ENCODE data around the gene CHRNA1. TPM values are rescaled to one million over a fixed set of nuclear protein-coding genes. Genes with fewer than 3 reads are reported as not detected.

CHRNA1 gene
- total RNA-seq, 1 experiment from 2014 or later: not detected

DNA sequence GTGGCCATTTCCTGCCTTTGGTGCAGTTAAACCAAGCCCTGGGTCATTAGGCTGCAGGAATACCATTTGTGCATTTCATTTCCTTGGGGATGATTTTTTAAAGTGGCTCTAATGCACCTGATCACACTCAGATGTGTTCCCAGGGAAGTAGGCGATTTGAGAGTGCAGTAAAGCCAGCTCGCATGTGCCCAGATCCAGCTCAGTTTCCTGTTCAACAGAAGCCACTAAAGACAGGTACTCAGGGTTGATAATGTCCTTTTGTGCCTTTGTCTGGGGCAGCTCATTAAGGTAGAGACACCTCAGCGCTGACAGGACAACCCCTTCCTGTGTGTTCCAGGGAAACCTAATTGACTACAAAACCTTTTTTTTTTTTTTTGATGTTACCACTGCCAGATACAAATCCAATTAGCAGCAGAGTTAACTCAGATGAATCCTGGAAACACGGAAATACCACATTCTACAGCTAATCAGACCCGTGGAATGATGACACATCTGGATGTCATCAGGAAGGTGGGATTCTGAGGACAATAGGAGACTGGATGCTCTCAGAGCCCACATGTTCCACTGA, 15.2 kb upstream of the CHRNA1 start:
- Mint-ChIP-seq H3K9me3 (ENCODE audit: unreplicated experiment) (no peaks in the 10 kb centered on the region), H3K27me3 (ENCODE audit: insufficient read depth, unreplicated experiment) (peaks cover 4% of the 10 kb centered on the region), H3K27ac (ENCODE audit: unreplicated experiment) (no peak overlapping the region), H3K36me3 (ENCODE audit: insufficient read depth, unreplicated experiment) (no peaks in the 10 kb centered on the region), H3K4me3 (ENCODE audit: unreplicated experiment) (no peak overlapping the region), H3K4me1 (ENCODE audit: low read depth, unreplicated experiment) (no peaks in the 10 kb centered on the region)
- H3K4me1 ChIP-seq: no peaks in the 10 kb centered on the region
- TF ChIP-seq, protein P1, sequence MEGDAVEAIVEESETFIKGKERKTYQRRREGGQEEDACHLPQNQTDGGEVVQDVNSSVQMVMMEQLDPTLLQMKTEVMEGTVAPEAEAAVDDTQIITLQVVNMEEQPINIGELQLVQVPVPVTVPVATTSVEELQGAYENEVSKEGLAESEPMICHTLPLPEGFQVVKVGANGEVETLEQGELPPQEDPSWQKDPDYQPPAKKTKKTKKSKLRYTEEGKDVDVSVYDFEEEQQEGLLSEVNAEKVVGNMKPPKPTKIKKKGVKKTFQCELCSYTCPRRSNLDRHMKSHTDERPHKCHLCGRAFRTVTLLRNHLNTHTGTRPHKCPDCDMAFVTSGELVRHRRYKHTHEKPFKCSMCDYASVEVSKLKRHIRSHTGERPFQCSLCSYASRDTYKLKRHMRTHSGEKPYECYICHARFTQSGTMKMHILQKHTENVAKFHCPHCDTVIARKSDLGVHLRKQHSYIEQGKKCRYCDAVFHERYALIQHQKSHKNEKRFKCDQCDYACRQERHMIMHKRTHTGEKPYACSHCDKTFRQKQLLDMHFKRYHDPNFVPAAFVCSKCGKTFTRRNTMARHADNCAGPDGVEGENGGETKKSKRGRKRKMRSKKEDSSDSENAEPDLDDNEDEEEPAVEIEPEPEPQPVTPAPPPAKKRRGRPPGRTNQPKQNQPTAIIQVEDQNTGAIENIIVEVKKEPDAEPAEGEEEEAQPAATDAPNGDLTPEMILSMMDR (IDR thresholded peaks at IDR 0.05; ENCODE audit: insufficient read depth in 1 of 2, low read depth in 1 of 2, low read length in 1 of 2, severe bottlenecking in 1 of 2, unreplicated experiment in 1 of 2): no peak
- H3K36me3 ChIP-seq (ENCODE audit: control insufficient read depth, insufficient read depth, low read length): no peaks in the 10 kb centered on the region
- POLR2A ChIA-PET: no interaction called here
- CTCF ChIA-PET: interaction anchor here (0.7 kb wide), 1 partner anchor 9 kb away, joined by 3 read pairs; no protein-coding TSS in a partner anchor
- no peaks in the 10 kb centered on the region for H3K9me3 ChIP-seq
- no TSS peak for BruUV-seq (replicated peaks)
- no peaks in the 10 kb centered on the region for H3K27me3 ChIP-seq (replicated peaks; ENCODE audit: control insufficient read depth, insufficient read depth, low read length)
- intact Hi-C loops (cut with micrococcal nuclease; ENCODE audit: unreplicated experiment): loop anchor here (10.0 kb wide), 1 partner anchor 105 kb away; no protein-coding TSS in a partner anchor
- H3K4me3 ChIP-seq (ENCODE audit: low read depth, low read length): no peak overlapping the region
- no peak for DNase-seq

DNA sequence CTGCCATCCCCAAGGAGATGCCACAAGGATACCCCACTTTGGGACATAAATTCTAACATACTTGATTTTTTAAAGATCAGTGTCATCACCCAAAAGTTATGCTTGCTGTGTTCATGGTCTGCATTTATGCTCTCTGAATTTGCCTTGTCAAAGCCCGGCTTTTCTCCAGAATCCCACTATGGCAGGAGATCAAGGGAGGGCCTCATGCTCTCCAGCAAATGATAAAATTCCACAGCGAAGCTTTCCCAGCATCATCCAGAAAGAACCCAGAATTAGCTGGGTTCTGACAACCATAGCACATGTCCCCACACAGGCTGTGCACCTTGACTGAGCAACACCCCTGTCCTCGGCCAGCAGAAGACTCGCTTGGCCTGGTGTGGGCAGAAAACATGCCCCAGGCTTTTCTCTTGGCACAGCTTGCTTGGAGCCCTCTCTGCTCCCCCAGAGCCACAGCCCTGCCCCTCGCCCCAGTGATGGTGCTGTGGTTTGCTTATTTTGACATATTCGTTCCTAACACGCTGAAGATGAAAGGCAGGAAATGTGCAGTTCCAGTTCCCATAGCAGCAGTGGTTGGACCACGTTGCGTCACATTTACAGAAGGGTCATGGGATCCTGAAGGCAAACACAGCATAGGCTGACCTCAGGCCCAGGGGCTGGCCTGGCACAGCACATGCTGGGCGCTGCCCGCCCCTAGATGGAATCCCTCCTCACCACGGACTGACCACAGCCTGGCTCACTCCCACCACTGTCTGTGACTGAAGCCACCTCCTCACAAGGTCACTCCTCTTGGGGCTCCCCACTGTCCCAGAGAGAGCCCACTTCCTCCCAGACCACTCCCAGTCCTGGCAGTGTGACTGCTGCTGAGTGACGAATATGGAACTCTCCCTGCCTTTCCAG, 14.1 kb upstream of the CHRNA1 start:
- BruUV-seq (replicated peaks): no TSS peak
- Mint-ChIP-seq H3K4me3 (ENCODE audit: unreplicated experiment) (no peak overlapping the region), H3K9me3 (ENCODE audit: unreplicated experiment) (no peaks in the 10 kb centered on the region), H3K27ac (ENCODE audit: unreplicated experiment) (no peak overlapping the region), H3K4me1 (ENCODE audit: low read depth, unreplicated experiment) (no peaks in the 10 kb centered on the region), H3K27me3 (ENCODE audit: insufficient read depth, unreplicated experiment) (peaks cover 4% of the 10 kb centered on the region), H3K36me3 (ENCODE audit: insufficient read depth, unreplicated experiment) (no peaks in the 10 kb centered on the region)
- ChIA-PET POLR2A (no interaction called here), CTCF (no interaction called here)
- Histone ChIP-seq H3K36me3 (ENCODE audit: control insufficient read depth, insufficient read depth, low read length) (no peaks in the 10 kb centered on the region), H3K4me1 (no peaks in the 10 kb centered on the region), H3K4me3 (ENCODE audit: low read depth, low read length) (no peak overlapping the region), H3K9me3 (no peaks in the 10 kb centered on the region), H3K27me3 (replicated peaks; ENCODE audit: control insufficient read depth, insufficient read depth, low read length) (no peaks in the 10 kb centered on the region)
- TF ChIP-seq, protein P1 (IDR thresholded peaks at IDR 0.05; ENCODE audit: insufficient read depth in 1 of 2, low read depth in 1 of 2, low read length in 1 of 2, severe bottlenecking in 1 of 2, unreplicated experiment in 1 of 2): no peak
- DNase-seq: no peak
- intact Hi-C loops (cut with micrococcal nuclease; ENCODE audit: unreplicated experiment): loop anchor here (10.0 kb wide), 1 partner anchor 106 kb away; no protein-coding TSS in a partner anchor

GRCh38 chr2:174777347-174778084, 13.2 kb upstream of the CHRNA1 start:
- Histone ChIP-seq H3K27me3 (replicated peaks; ENCODE audit: control insufficient read depth, insufficient read depth, low read length) (no peaks in the 10 kb centered on the region), H3K4me1 (no peaks in the 10 kb centered on the region), H3K36me3 (ENCODE audit: control insufficient read depth, insufficient read depth, low read length) (no peaks in the 10 kb centered on the region), H3K9me3 (no peaks in the 10 kb centered on the region), H3K4me3 (ENCODE audit: low read depth, low read length) (no peak overlapping the region)
- Mint-ChIP-seq H3K4me1 (ENCODE audit: low read depth, unreplicated experiment) (no peaks in the 10 kb centered on the region), H3K27me3 (ENCODE audit: insufficient read depth, unreplicated experiment) (peaks cover 4% of the 10 kb centered on the region), H3K27ac (ENCODE audit: unreplicated experiment) (no peak overlapping the region), H3K9me3 (ENCODE audit: unreplicated experiment) (no peaks in the 10 kb centered on the region), H3K4me3 (ENCODE audit: unreplicated experiment) (no peak overlapping the region), H3K36me3 (ENCODE audit: insufficient read depth, unreplicated experiment) (no peaks in the 10 kb centered on the region)
- no peak for DNase-seq
- ChIA-PET POLR2A (no interaction called here), CTCF (no interaction called here)
- intact Hi-C loops (cut with micrococcal nuclease; ENCODE audit: unreplicated experiment): loop anchor here (10.0 kb wide), 1 partner anchor 107 kb away; no protein-coding TSS in a partner anchor
- TF ChIP-seq, protein P1 (IDR thresholded peaks at IDR 0.05; ENCODE audit: insufficient read depth in 1 of 2, low read depth in 1 of 2, low read length in 1 of 2, severe bottlenecking in 1 of 2, unreplicated experiment in 1 of 2): no peak
- BruUV-seq (replicated peaks): no TSS peak
